Measurements from ENCODE around the gene MKRN1.
"Not testable (repeated sequence)": the region's sequence is repeated elsewhere in the genome, so short reads cannot be mapped to it uniquely, and the experiment has no call there.

The MKRN1 gene

GRCh38 chr7:140435252-140435895 lies 43.9 kb downstream of the MKRN1 start:
- no peak for DNase-seq (ENCODE audit: low read depth)

- DNase-seq (ENCODE audit: low read depth), result no peak
Observed at GRCh38 chr7:140433396-140433795, 45.9 kb downstream of the MKRN1 start.

- DNase-seq (ENCODE audit: low read depth), result no peak
Observed at GRCh38 chr7:140426130-140426529, 53.2 kb downstream of the MKRN1 start.

GRCh38 chr7:140425718-140426117 lies 53.6 kb downstream of the MKRN1 start:
- DNase-seq (ENCODE audit: low read depth), result no peak

GRCh38 chr7:140423501-140423900 lies 55.8 kb downstream of the MKRN1 start:
- no peak for DNase-seq (ENCODE audit: low read depth)

- DNase-seq (ENCODE audit: low read depth), result no peak
Observed at GRCh38 chr7:140421521-140421920, 57.8 kb downstream of the MKRN1 start.

- no peak for DNase-seq (ENCODE audit: low read depth)
Observed at GRCh38 chr7:140418653-140419052, 60.7 kb downstream of the MKRN1 start.

GRCh38 chr7:140418156-140418472 lies 61.2 kb downstream of the MKRN1 start:
- not testable (repeated sequence) for DNase-seq (ENCODE audit: low read depth)

GRCh38 chr7:140417456-140418155 lies 61.7 kb downstream of the MKRN1 start:
- DNase-seq (ENCODE audit: low read depth), result no peak

GRCh38 chr7:140416560-140416959 lies 62.7 kb downstream of the MKRN1 start:
- no peak for DNase-seq (ENCODE audit: low read depth)

- DNase-seq (ENCODE audit: low read depth), result not testable (repeated sequence)
Observed at GRCh38 chr7:140415816-140416215, 63.5 kb downstream of the MKRN1 start.

GRCh38 chr7:140415361-140415760 lies 63.9 kb downstream of the MKRN1 start:
- DNase-seq (ENCODE audit: low read depth), result no peak

- DNase-seq (ENCODE audit: low read depth), result no peak
Observed at GRCh38 chr7:140404565-140405065, 74.7 kb downstream of the MKRN1 start.

GRCh38 chr7:140403878-140404564 lies 75.3 kb downstream of the MKRN1 start, which contains the start of gene RAB19:
TSS of gene RAB19 (plus strand) at chr7:140404058. CDS start at chr7:140407647, 3,589 bp downstream.
- peak; percentile 21 for DNase-seq (ENCODE audit: low read depth)

All from T-helper 22 cell (primary cell).